GM23338 (cell line): ENCODE measurements around the gene VSIG10L.

Experiments
- CREB1 ChIP-seq: fragments of 250-450 bp; sonication (Bioruptor Pico); IDR thresholded peaks from 2 replicates; pipeline ENCODE4 v1.5.0; 2020; ENCODE audit warnings: low read depth, mild to moderate bottlenecking, moderate library complexity
- CTCF ChIP-seq, 2 experiments: fragments of 200-600 bp in 1 of 2; sonication (generic) in 1 of 2; conservative IDR thresholded peaks; 2 replicates each; pipeline versions ENCODE4 v1.5.1 to v1.6.1; 2016 to 2017; ENCODE audit warnings: antibody characterized with exemption in 2 of 2, low read depth in 2 of 2, mild to moderate bottlenecking in 2 of 2, moderate library complexity in 1 of 2
- EZH2 ChIP-seq: fragments of 200-600 bp; sonication (generic); IDR thresholded peaks from one replicate; pipeline ENCODE4 v1.8.0; 2017; ENCODE audit warnings: antibody characterized with exemption, mild to moderate bottlenecking, low read depth; ENCODE audit not compliant: unreplicated experiment
- EZH2phosphoT487 ChIP-seq: fragments of 200-600 bp; sonication (generic); IDR thresholded peaks from one replicate; pipeline ENCODE4 v1.8.1; 2018; ENCODE audit warnings: antibody characterized with exemption; ENCODE audit not compliant: unreplicated experiment
- JUNB ChIP-seq: IDR thresholded peaks from one replicate; pipeline ENCODE4 v1.6.1; 2016; ENCODE audit warnings: antibody characterized with exemption; ENCODE audit not compliant: unreplicated experiment
- NANOG ChIP-seq: IDR thresholded peaks from 2 replicates; pipeline ENCODE4 v1.6.1; 2016; ENCODE audit warnings: antibody characterized with exemption, borderline replicate concordance
- POLR2AphosphoS5 ChIP-seq: IDR thresholded peaks from 2 replicates; pipeline ENCODE4 v1.6.1; 2016; ENCODE audit warnings: antibody characterized with exemption, low read depth
- ZNF331 ChIP-seq: fragments of 250-450 bp; sonication (Bioruptor Pico); IDR thresholded peaks from 2 replicates; pipeline ENCODE4 v1.5.0; 2020; ENCODE audit warnings: low read depth, mild to moderate bottlenecking, moderate library complexity
- ZNF462 ChIP-seq: fragments of 250-450 bp; sonication (Bioruptor Pico); IDR thresholded peaks from 2 replicates; pipeline ENCODE4 v1.5.0; 2020; ENCODE audit warnings: mild to moderate bottlenecking, moderate library complexity
- TF ChIP-seq, protein P1 (sequence below): IDR thresholded peaks from one replicate; pipeline ENCODE4 v1.6.1; 2018; ENCODE audit warnings: antibody characterized with exemption; ENCODE audit not compliant: unreplicated experiment

DNA sequence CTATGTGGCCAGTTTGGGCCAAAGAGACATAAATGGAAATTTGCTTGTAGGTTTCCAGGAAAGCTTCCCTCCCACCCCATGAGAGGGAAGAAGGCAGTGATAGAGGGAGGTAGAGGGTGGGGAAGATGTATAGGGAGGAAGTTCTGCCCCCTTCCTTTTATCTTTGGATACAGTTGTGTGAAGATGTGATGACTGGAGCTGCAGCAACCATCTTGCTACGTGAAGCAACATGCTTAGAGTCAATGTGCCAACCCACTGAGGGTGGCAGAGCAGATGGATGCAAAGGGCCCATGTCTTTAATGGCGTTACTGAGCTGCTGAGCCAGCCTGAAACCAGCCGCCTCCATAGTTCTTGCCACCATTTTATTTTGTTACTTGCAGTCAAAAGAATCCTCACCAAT lies 10.7 kb downstream of the VSIG10L start:
- TF ChIP-seq CTCF (conservative IDR thresholded peaks at IDR 0.05; ENCODE audit: low read depth in 2 of 2): no peak
- TF ChIP-seq, protein P1, sequence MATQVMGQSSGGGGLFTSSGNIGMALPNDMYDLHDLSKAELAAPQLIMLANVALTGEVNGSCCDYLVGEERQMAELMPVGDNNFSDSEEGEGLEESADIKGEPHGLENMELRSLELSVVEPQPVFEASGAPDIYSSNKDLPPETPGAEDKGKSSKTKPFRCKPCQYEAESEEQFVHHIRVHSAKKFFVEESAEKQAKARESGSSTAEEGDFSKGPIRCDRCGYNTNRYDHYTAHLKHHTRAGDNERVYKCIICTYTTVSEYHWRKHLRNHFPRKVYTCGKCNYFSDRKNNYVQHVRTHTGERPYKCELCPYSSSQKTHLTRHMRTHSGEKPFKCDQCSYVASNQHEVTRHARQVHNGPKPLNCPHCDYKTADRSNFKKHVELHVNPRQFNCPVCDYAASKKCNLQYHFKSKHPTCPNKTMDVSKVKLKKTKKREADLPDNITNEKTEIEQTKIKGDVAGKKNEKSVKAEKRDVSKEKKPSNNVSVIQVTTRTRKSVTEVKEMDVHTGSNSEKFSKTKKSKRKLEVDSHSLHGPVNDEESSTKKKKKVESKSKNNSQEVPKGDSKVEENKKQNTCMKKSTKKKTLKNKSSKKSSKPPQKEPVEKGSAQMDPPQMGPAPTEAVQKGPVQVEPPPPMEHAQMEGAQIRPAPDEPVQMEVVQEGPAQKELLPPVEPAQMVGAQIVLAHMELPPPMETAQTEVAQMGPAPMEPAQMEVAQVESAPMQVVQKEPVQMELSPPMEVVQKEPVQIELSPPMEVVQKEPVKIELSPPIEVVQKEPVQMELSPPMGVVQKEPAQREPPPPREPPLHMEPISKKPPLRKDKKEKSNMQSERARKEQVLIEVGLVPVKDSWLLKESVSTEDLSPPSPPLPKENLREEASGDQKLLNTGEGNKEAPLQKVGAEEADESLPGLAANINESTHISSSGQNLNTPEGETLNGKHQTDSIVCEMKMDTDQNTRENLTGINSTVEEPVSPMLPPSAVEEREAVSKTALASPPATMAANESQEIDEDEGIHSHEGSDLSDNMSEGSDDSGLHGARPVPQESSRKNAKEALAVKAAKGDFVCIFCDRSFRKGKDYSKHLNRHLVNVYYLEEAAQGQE: no peak
- TF ChIP-seq EZH2: no peak
- TF ChIP-seq EZH2phosphoT487: no peak
- TF ChIP-seq POLR2AphosphoS5: no peak
- TF ChIP-seq JUNB: no peak
- TF ChIP-seq CREB1 (CRISPR knock-in tag): no peak
- no peak for TF ChIP-seq ZNF331 (CRISPR knock-in tag)
- TF ChIP-seq NANOG: no peak
- TF ChIP-seq ZNF462: no peak
